ENCODE data around the gene RIMS1.
A peak's percentile ranks its signal among the peaks of the same experiment; 100 is the strongest.

Gene RIMS1

DNA sequence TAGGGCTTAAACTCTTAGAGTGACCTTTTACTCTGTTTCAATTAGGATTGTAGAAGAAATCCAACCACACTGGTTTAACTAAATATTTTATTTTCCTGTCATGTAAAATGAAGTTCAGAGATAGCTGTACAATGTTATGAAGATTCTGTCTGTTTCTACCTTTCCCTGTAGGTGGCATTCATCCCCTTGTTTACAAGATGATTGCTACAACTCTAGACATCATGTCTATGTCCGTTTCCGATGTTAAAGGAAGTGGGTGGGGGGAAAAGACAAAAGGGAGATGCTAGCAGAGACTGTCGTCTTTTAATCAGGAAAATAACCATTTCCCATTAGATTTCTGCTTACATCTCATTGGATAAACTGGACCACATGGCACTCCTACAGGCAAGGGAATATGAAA is 30.9 kb upstream of the RIMS1 start:
- Histone ChIP-seq H3K4me3 (ENCODE audit: low read length in 2 of 2) (no peak overlapping the region), H4K91ac (ENCODE audit: low read depth, low read length, poor library complexity) (no peak overlapping the region), H3K27ac (replicated peaks; ENCODE audit: low read length) (no peak overlapping the region), H3K79me1 (ENCODE audit: low read depth, low read length) (no peaks in the 10 kb centered on the region), H3K4ac (ENCODE audit: low read length) (no peak overlapping the region), H3K36me3 (replicated peaks in 1 of 2; ENCODE audit: control insufficient read depth in 2 of 2, insufficient read depth in 2 of 2, low read length in 2 of 2) (no peaks in the 10 kb centered on the region), H3K9ac (ENCODE audit: low read depth, low read length, poor library complexity) (no peak overlapping the region), H2BK12ac (ENCODE audit: low read length) (no peak overlapping the region), H3K4me2 (ENCODE audit: insufficient read depth, low read length, poor library complexity, severe bottlenecking) (no peak overlapping the region), H2BK5ac (ENCODE audit: low read length) (no peak overlapping the region), H3K14ac (ENCODE audit: low read length) (no peak overlapping the region), H3K4me1 (ENCODE audit: control insufficient read depth in 2 of 2, insufficient read depth in 1 of 2, low read depth in 1 of 2, low read length in 2 of 2) (no peaks in the 10 kb centered on the region), H3K23ac (ENCODE audit: low read depth, low read length, poor library complexity) (no peak overlapping the region), H3K9me3 (replicated peaks in 1 of 2; ENCODE audit: control insufficient read depth in 2 of 2, insufficient read depth in 1 of 2, low read depth in 1 of 2, low read length in 2 of 2) (no peaks in the 10 kb centered on the region), H3K18ac (ENCODE audit: low read length) (no peak overlapping the region), H3K27me3 (ENCODE audit: control insufficient read depth in 3 of 3, insufficient read depth in 3 of 3, low read depth in 1 of 3, low read length in 3 of 3) (no peaks in the 10 kb centered on the region), H2BK120ac (ENCODE audit: low read depth, low read length) (no peak overlapping the region), H2AK5ac (ENCODE audit: low read depth, low read length) (no peak overlapping the region), H4K8ac (ENCODE audit: low read depth, low read length) (no peak overlapping the region), H2BK15ac (ENCODE audit: low read length) (no peak overlapping the region), H2AFZ (ENCODE audit: low read length) (no peak overlapping the region)
- no peak for DNase-seq (ENCODE audit: low spot score)
- no CpG with 5 or more reads among the region's 3 CpGs for WGBS, 2 donors (ENCODE audit: extremely low coverage in 2 of 2, insufficient read length in 2 of 2, insufficient replicate concordance in 1 of 2)

DNA sequence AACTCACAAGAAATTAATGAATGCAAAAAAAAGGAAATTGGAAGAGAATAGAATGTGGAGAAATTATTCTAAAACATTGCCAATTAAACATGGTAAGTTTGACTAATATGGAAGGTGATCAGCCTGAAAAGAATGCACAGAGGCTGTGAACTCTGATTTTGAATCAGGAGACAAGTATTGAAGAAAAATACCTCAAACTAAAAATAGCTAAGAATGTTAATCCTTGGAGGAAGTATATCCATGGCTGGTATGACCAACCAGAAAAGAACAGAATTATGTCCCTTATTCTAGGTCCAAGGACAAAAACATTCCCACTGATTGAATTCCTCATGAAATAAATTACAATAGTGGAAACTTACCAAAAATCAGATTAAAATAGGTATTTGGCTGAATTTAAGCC is 7.3 kb upstream of the RIMS1 start:
- Histone ChIP-seq H3K4me3 (ENCODE audit: low read length in 2 of 2) (no peak overlapping the region), H2BK5ac (ENCODE audit: low read length) (no peak overlapping the region), H3K36me3 (replicated peaks in 1 of 2; ENCODE audit: control insufficient read depth in 2 of 2, insufficient read depth in 2 of 2, low read length in 2 of 2) (no peaks in the 10 kb centered on the region), H4K91ac (ENCODE audit: low read depth, low read length, poor library complexity) (no peak overlapping the region), H3K4me1 (ENCODE audit: control insufficient read depth in 2 of 2, insufficient read depth in 1 of 2, low read depth in 1 of 2, low read length in 2 of 2) (no peaks in the 10 kb centered on the region), H3K9ac (ENCODE audit: low read depth, low read length, poor library complexity) (no peak overlapping the region), H3K4me2 (ENCODE audit: insufficient read depth, low read length, poor library complexity, severe bottlenecking) (no peak overlapping the region), H4K8ac (ENCODE audit: low read depth, low read length) (no peak overlapping the region), H3K23ac (ENCODE audit: low read depth, low read length, poor library complexity) (no peak overlapping the region), H3K27me3 (ENCODE audit: control insufficient read depth in 3 of 3, insufficient read depth in 3 of 3, low read depth in 1 of 3, low read length in 3 of 3) (peaks cover 0 to 4% (median 0%) of the 10 kb centered on the region in 3 experiments), H2BK120ac (ENCODE audit: low read depth, low read length) (no peak overlapping the region), H3K27ac (replicated peaks; ENCODE audit: low read length) (no peak overlapping the region), H3K14ac (ENCODE audit: low read length) (no peak overlapping the region), H3K18ac (ENCODE audit: low read length) (no peak overlapping the region), H2AK5ac (ENCODE audit: low read depth, low read length) (no peak overlapping the region), H3K9me3 (replicated peaks in 1 of 2; ENCODE audit: control insufficient read depth in 2 of 2, insufficient read depth in 1 of 2, low read depth in 1 of 2, low read length in 2 of 2) (no peaks in the 10 kb centered on the region), H3K4ac (ENCODE audit: low read length) (no peak overlapping the region), H3K79me1 (ENCODE audit: low read depth, low read length) (no peaks in the 10 kb centered on the region), H2BK15ac (ENCODE audit: low read length) (no peak overlapping the region), H2AFZ (ENCODE audit: low read length) (no peak overlapping the region), H2BK12ac (ENCODE audit: low read length) (no peak overlapping the region)
- no peak for DNase-seq (ENCODE audit: low spot score)

DNA sequence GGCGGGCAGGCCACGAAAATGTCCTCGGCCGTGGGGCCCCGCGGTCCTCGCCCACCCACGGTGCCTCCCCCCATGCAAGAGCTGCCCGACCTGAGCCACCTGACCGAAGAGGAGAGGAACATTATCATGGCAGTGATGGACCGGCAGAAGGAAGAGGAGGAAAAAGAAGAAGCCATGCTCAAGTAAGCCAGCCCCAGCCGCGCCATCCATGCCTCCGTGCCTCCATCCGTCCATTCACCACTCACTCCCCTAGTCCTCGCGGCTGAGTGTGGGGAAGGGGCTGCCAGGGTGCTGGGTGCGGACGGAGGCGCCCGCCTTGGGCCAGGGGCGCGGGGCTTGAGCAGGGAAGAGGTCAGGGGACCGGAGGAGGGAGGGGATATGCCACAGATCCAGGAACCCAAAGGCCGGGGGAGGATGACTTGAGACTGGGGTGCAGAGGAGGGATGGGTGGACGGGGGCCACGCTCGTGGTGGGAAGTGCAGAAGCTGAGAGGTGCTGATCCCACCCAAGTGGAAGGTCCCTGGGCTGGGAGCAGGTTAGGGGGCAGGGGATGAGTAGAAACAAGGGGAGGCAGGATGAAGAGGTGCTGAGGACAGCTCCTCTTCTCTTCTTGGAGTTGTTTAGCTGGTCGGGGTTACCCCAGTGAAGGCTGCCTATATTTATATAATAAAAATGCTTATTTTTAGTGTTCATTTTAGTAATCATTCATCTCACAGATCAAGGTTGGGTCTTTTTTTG is 825 bp downstream of the RIMS1 start:
- Histone ChIP-seq H3K4me2 (ENCODE audit: insufficient read depth, low read length, poor library complexity, severe bottlenecking) (peak overlapping the region; percentile 98), H2BK12ac (ENCODE audit: low read length) (peak overlapping the region; percentile 22), H3K27ac (replicated peaks; ENCODE audit: low read length) (no peak overlapping the region), H4K8ac (ENCODE audit: low read depth, low read length) (no peak overlapping the region), H2AFZ (ENCODE audit: low read length) (peak overlapping the region; percentile 99), H3K23ac (ENCODE audit: low read depth, low read length, poor library complexity) (peak overlapping the region; percentile 73), H3K27me3 (ENCODE audit: control insufficient read depth in 3 of 3, insufficient read depth in 3 of 3, low read depth in 1 of 3, low read length in 3 of 3) (peaks cover 0 to 40% (median 2%) of the 10 kb centered on the region in 3 experiments), H3K18ac (ENCODE audit: low read length) (peak overlapping the region; percentile 90), H2BK5ac (ENCODE audit: low read length) (peak overlapping the region; percentile 90), H3K9me3 (replicated peaks in 1 of 2; ENCODE audit: control insufficient read depth in 2 of 2, insufficient read depth in 1 of 2, low read depth in 1 of 2, low read length in 2 of 2) (no peaks in the 10 kb centered on the region), H4K91ac (ENCODE audit: low read depth, low read length, poor library complexity) (no peak overlapping the region), H3K36me3 (replicated peaks in 1 of 2; ENCODE audit: control insufficient read depth in 2 of 2, insufficient read depth in 2 of 2, low read length in 2 of 2) (no peaks in the 10 kb centered on the region), H3K4ac (ENCODE audit: low read length) (no peak overlapping the region), H2BK120ac (ENCODE audit: low read depth, low read length) (no peak overlapping the region), H3K9ac (ENCODE audit: low read depth, low read length, poor library complexity) (peak overlapping the region; percentile 88), H3K4me1 (ENCODE audit: control insufficient read depth in 2 of 2, insufficient read depth in 1 of 2, low read depth in 1 of 2, low read length in 2 of 2) (peaks cover 4 to 7% of the 10 kb centered on the region in 2 donors), H3K4me3 (ENCODE audit: low read length in 2 of 2) (peak overlapping the region; percentile 73 to 92), H3K14ac (ENCODE audit: low read length) (peak overlapping the region; percentile 75), H3K79me1 (ENCODE audit: low read depth, low read length) (no peaks in the 10 kb centered on the region), H2BK15ac (ENCODE audit: low read length) (peak overlapping the region; percentile 96), H2AK5ac (ENCODE audit: low read depth, low read length) (no peak overlapping the region)
- DNase-seq (ENCODE audit: low spot score): peak; percentile 18
- WGBS, 2 donors (ENCODE audit: extremely low coverage in 2 of 2, insufficient read length in 2 of 2, insufficient replicate concordance in 1 of 2): no CpG with 5 or more reads among the region's 29 CpGs

DNA sequence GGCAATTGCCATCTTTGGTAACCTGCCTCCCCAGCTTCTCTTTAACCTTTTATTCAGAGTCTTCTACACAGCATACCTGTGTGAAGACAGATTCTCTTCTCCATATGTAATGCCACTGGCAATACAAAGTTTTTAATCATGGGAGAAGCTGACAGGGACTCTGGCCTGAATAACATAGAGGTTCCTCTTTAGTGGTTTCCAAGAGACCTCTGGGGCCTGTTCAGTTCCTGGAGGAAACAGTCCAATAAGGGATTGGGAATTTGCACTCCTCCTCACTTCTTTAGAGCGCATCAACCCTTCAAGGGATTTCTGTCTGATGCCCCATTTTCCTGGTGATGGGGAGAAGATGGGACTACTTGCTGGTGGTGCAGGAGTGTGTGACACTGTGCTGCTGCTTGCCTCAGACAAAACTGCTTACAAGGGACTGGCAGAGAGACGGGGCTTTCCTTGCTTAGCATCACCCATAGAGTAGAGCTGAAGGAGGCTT is 1.4 kb downstream of the RIMS1 start:
- H2BK120ac ChIP-seq (ENCODE audit: low read depth, low read length): no peak overlapping the region
- no peaks in the 10 kb centered on the region for H3K79me1 ChIP-seq (ENCODE audit: low read depth, low read length)
- no peak overlapping the region for H2BK5ac ChIP-seq (ENCODE audit: low read length)
- H3K4me2 ChIP-seq (ENCODE audit: insufficient read depth, low read length, poor library complexity, severe bottlenecking): no peak overlapping the region
- H4K8ac ChIP-seq (ENCODE audit: low read depth, low read length): no peak overlapping the region
- H2BK15ac ChIP-seq (ENCODE audit: low read length): no peak overlapping the region
- H2AK5ac ChIP-seq (ENCODE audit: low read depth, low read length): no peak overlapping the region
- no peaks in the 10 kb centered on the region for H3K36me3 ChIP-seq (replicated peaks in 1 of 2; ENCODE audit: control insufficient read depth in 2 of 2, insufficient read depth in 2 of 2, low read length in 2 of 2)
- H3K18ac ChIP-seq (ENCODE audit: low read length): no peak overlapping the region
- no peak for DNase-seq (ENCODE audit: low spot score)
- no peak overlapping the region for H3K4ac ChIP-seq (ENCODE audit: low read length)
- H3K23ac ChIP-seq (ENCODE audit: low read depth, low read length, poor library complexity): no peak overlapping the region
- peaks cover 0 to 40% (median 2%) of the 10 kb centered on the region in 3 experiments for H3K27me3 ChIP-seq (ENCODE audit: control insufficient read depth in 3 of 3, insufficient read depth in 3 of 3, low read depth in 1 of 3, low read length in 3 of 3)
- H2AFZ ChIP-seq (ENCODE audit: low read length): no peak overlapping the region
- peaks cover 4 to 7% of the 10 kb centered on the region in 2 donors for H3K4me1 ChIP-seq (ENCODE audit: control insufficient read depth in 2 of 2, insufficient read depth in 1 of 2, low read depth in 1 of 2, low read length in 2 of 2)
- no CpG with 5 or more reads among the region's 2 CpGs for WGBS, 2 donors (ENCODE audit: extremely low coverage in 2 of 2, insufficient read length in 2 of 2, insufficient replicate concordance in 1 of 2)
- H2BK12ac ChIP-seq (ENCODE audit: low read length): no peak overlapping the region
- no peak overlapping the region for H4K91ac ChIP-seq (ENCODE audit: low read depth, low read length, poor library complexity)
- no peaks in the 10 kb centered on the region for H3K9me3 ChIP-seq (replicated peaks in 1 of 2; ENCODE audit: control insufficient read depth in 2 of 2, insufficient read depth in 1 of 2, low read depth in 1 of 2, low read length in 2 of 2)
- no peak overlapping the region for H3K4me3 ChIP-seq (ENCODE audit: low read length in 2 of 2)
- H3K27ac ChIP-seq (replicated peaks; ENCODE audit: low read length): no peak overlapping the region
- H3K14ac ChIP-seq (ENCODE audit: low read length): no peak overlapping the region
- no peak overlapping the region for H3K9ac ChIP-seq (ENCODE audit: low read depth, low read length, poor library complexity)

All from neuronal stem cell (in vitro differentiated cells).